Dendritic cell treated with granulocyte-macrophage colony-stimulating factor and Interleukin-4, amounts not matched to agents 40 ng/mL and 50 ng/mL, for 4 days (primary cell): ENCODE measurements around the gene UNC5A.

Experiments
- H3K27ac Mint-ChIP-seq: one replicate; pipeline ENCODE4 v1.8.0; 2022; ENCODE audit warnings: mild to moderate bottlenecking, mixed read lengths
- H3K27me3 Mint-ChIP-seq: one replicate; pipeline ENCODE4 v1.8.0; 2022; ENCODE audit warnings: mild to moderate bottlenecking, mixed read lengths
- H3K36me3 Mint-ChIP-seq: one replicate; pipeline ENCODE4 v1.8.0; 2022; ENCODE audit warnings: low read depth, mixed read lengths
- H3K4me1 Mint-ChIP-seq: one replicate; pipeline ENCODE4 v1.8.0; 2022; ENCODE audit warnings: low read depth, mixed read lengths
- H3K4me3 Mint-ChIP-seq: one replicate; pipeline ENCODE4 v1.8.0; 2022; ENCODE audit warnings: mild to moderate bottlenecking, moderate library complexity, mixed read lengths
- H3K9me3 Mint-ChIP-seq: one replicate; pipeline ENCODE4 v1.8.0; 2022; ENCODE audit warnings: mixed read lengths
- intact Hi-C: fragments of 100-400 bp; cut with micrococcal nuclease; formaldehyde crosslinking; loops from one replicate; pipeline ENCODE4 v1.15.0; 2022

UNC5A gene

GRCh38 chr5:176776141-176776865, 34.1 kb upstream of the UNC5A start:
- H3K36me3 Mint-ChIP-seq = no peaks in the 10 kb centered on the region
- intact Hi-C loops = no loop called here
- H3K4me1 Mint-ChIP-seq = peaks cover 11% of the 10 kb centered on the region
- peaks cover 42% of the 10 kb centered on the region for H3K27me3 Mint-ChIP-seq
- H3K27ac Mint-ChIP-seq = no peak overlapping the region
- H3K9me3 Mint-ChIP-seq = no peaks in the 10 kb centered on the region
- no peak overlapping the region for H3K4me3 Mint-ChIP-seq

- no peak overlapping the region for H3K4me3 Mint-ChIP-seq
- H3K36me3 Mint-ChIP-seq = no peaks in the 10 kb centered on the region
- no peak overlapping the region for H3K27ac Mint-ChIP-seq
- H3K27me3 Mint-ChIP-seq = peaks cover 41% of the 10 kb centered on the region
- no peaks in the 10 kb centered on the region for H3K9me3 Mint-ChIP-seq
- intact Hi-C loops = no loop called here
- peaks cover 11% of the 10 kb centered on the region for H3K4me1 Mint-ChIP-seq
Measured at GRCh38 chr5:176776916-176777315, 33.4 kb upstream of the UNC5A start.

- H3K27me3 Mint-ChIP-seq = peaks cover 36% of the 10 kb centered on the region
- no peaks in the 10 kb centered on the region for H3K36me3 Mint-ChIP-seq
- no peak overlapping the region for H3K27ac Mint-ChIP-seq
- intact Hi-C loops = no loop called here
- peaks cover 11% of the 10 kb centered on the region for H3K4me1 Mint-ChIP-seq
- H3K9me3 Mint-ChIP-seq = no peaks in the 10 kb centered on the region
- H3K4me3 Mint-ChIP-seq = no peak overlapping the region
Measured at GRCh38 chr5:176778921-176779465, 31.4 kb upstream of the UNC5A start.

GRCh38 chr5:176779537-176779936, 30.8 kb upstream of the UNC5A start:
- no peak overlapping the region for H3K4me3 Mint-ChIP-seq
- H3K4me1 Mint-ChIP-seq = peaks cover 6% of the 10 kb centered on the region
- intact Hi-C loops = no loop called here
- H3K27me3 Mint-ChIP-seq = peaks cover 39% of the 10 kb centered on the region
- no peaks in the 10 kb centered on the region for H3K36me3 Mint-ChIP-seq
- H3K27ac Mint-ChIP-seq = no peak overlapping the region
- H3K9me3 Mint-ChIP-seq = no peaks in the 10 kb centered on the region

GRCh38 chr5:176780176-176781053, 29.9 kb upstream of the UNC5A start:
- peaks cover 42% of the 10 kb centered on the region for H3K27me3 Mint-ChIP-seq
- H3K4me3 Mint-ChIP-seq = no peak overlapping the region
- no peaks in the 10 kb centered on the region for H3K4me1 Mint-ChIP-seq
- intact Hi-C loops = no loop called here
- H3K27ac Mint-ChIP-seq = no peak overlapping the region
- H3K9me3 Mint-ChIP-seq = no peaks in the 10 kb centered on the region
- no peaks in the 10 kb centered on the region for H3K36me3 Mint-ChIP-seq

GRCh38 chr5:176781054-176781375, 29.3 kb upstream of the UNC5A start:
- no peaks in the 10 kb centered on the region for H3K4me1 Mint-ChIP-seq
- no peaks in the 10 kb centered on the region for H3K9me3 Mint-ChIP-seq
- H3K36me3 Mint-ChIP-seq = no peaks in the 10 kb centered on the region
- intact Hi-C loops = no loop called here
- no peak overlapping the region for H3K4me3 Mint-ChIP-seq
- H3K27me3 Mint-ChIP-seq = peaks cover 47% of the 10 kb centered on the region
- H3K27ac Mint-ChIP-seq = no peak overlapping the region

- Mint-ChIP-seq H3K27ac (no peak overlapping the region), H3K4me3 (no peak overlapping the region), H3K27me3 (peaks cover 43% of the 10 kb centered on the region), H3K36me3 (no peaks in the 10 kb centered on the region), H3K4me1 (no peaks in the 10 kb centered on the region), H3K9me3 (no peaks in the 10 kb centered on the region)
- intact Hi-C loops = no loop called here
Measured at GRCh38 chr5:176781638-176782570, 28.5 kb upstream of the UNC5A start.

DNA sequence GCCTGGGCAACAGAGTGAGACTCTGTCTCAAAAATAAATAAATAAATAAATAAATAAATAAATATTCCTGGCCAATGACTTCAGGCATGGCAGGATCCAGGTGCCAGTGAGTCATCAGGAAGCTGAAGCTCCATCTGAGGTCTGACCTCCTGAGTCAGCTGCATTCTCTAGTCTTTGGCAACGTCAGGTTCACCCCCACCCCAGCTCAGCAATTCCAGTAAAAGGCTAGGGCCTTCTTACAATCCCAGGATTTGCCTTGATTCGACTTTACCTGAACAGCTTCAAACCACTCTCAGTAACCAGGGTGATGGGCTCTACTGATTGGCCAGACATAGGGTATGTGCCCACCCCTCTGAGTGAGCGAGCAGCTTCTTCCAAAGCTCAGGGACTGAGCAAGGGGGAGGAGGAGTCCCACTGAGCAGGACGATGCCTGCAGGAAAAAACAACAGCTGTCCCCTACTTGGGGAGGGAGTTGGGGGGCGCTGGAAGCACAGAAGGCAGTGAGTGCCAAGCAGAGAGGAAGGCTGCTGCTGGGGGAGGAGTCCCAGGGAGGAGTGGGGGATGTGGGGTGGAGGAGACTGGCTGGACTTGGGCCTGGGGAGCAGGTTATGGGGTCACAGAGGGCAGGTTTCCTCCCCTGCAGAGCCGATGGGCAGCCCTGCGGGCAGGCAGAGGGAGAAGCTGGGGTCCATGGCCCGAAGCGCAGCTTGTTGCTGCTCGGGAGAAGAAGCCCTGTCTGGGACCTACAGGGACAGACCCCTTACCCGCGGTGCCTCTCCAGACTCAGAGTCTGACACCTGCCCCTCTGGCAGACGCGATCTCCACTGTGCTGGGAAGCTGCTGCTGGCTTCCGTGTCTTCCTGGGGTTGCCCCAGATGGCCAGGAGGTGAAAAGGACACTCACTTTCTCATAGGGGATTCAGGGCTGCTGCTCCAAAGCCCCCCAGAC, 25.9 kb upstream of the UNC5A start:
- Mint-ChIP-seq H3K9me3 (no peaks in the 10 kb centered on the region), H3K27me3 (peaks cover 54% of the 10 kb centered on the region), H3K36me3 (no peaks in the 10 kb centered on the region), H3K27ac (no peak overlapping the region), H3K4me1 (no peaks in the 10 kb centered on the region), H3K4me3 (no peak overlapping the region)
- intact Hi-C loops = no loop called here

- intact Hi-C loops = no loop called here
- Mint-ChIP-seq H3K4me1 (no peaks in the 10 kb centered on the region), H3K9me3 (no peaks in the 10 kb centered on the region), H3K27me3 (peaks cover 57% of the 10 kb centered on the region), H3K36me3 (no peaks in the 10 kb centered on the region), H3K27ac (no peak overlapping the region), H3K4me3 (no peak overlapping the region)
Measured at GRCh38 chr5:176785184-176786145, 24.9 kb upstream of the UNC5A start.

DNA sequence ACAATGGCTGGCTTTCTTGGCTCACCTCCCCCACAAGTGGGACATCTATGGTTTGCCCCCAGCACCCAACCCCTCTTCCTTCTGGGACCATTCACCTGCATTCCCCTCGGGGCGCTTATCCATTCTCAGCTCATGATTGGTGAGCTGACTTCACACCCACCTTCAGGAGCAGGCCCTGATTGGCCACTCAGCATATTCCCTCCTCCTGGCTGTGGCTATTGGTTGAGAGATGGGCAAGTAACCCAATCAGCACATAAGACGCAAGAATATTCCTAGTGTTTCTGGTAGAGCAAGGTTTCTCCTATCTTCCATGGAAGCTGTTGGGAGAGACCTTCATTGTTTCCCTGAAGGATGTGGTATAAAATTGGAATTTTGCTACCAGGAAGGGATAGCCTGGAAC, 22.7 kb upstream of the UNC5A start:
- Mint-ChIP-seq H3K4me1 (no peaks in the 10 kb centered on the region), H3K36me3 (no peaks in the 10 kb centered on the region), H3K9me3 (no peaks in the 10 kb centered on the region), H3K27ac (no peak overlapping the region), H3K4me3 (no peak overlapping the region), H3K27me3 (peaks cover 53% of the 10 kb centered on the region)
- intact Hi-C loops = no loop called here

GRCh38 chr5:176788091-176788490, 22.3 kb upstream of the UNC5A start:
- Mint-ChIP-seq H3K9me3 (no peaks in the 10 kb centered on the region), H3K4me3 (no peak overlapping the region), H3K36me3 (no peaks in the 10 kb centered on the region), H3K27ac (no peak overlapping the region), H3K4me1 (no peaks in the 10 kb centered on the region), H3K27me3 (peaks cover 57% of the 10 kb centered on the region)
- intact Hi-C loops = no loop called here
